SK-N-MC (cell line): Measurements from ENCODE around the gene RAP2B.

Experiments
- DNase-seq: peaks from one replicate; pipeline ENCODE4 v3.0.0-alpha.2; 2011; ENCODE audit warnings: low read depth, low spot score
- H3K27ac ChIP-seq: fragments of 200-600 bp; sonication (generic); 2 replicates; pipeline ENCODE4 v1.5.1; 2016; ENCODE audit warnings: mixed run types
- H3K36me3 ChIP-seq: fragments of 200-600 bp; sonication (generic); 2 replicates; pipeline ENCODE4 v1.6.1; 2017; ENCODE audit warnings: antibody characterized with exemption, low read length, mixed read lengths; ENCODE audit not compliant: insufficient read depth
- H3K4me3 ChIP-seq: fragments of 200-600 bp; sonication (generic); 2 replicates; pipeline ENCODE4 v1.5.1; 2016
- H3K9ac ChIP-seq: fragments of 200-600 bp; sonication (generic); 2 replicates; pipeline ENCODE4 v1.8.0; 2017; ENCODE audit warnings: mixed run types, mixed read lengths; ENCODE audit not compliant: insufficient read length
- H3K9me3 ChIP-seq: fragments of 200-600 bp; sonication (generic); 2 replicates; pipeline ENCODE4 v1.6.1; 2017; ENCODE audit warnings: low read depth, mild to moderate bottlenecking, antibody characterized with exemption, low read length, moderate library complexity, mixed read lengths
- EZH2 ChIP-seq: fragments of 200-600 bp; sonication (generic); IDR thresholded peaks from one replicate; pipeline ENCODE4 v1.6.1; 2017; ENCODE audit warnings: antibody characterized with exemption
- FOXP2 ChIP-seq: optimal IDR thresholded peaks from 2 replicates; pipeline ENCODE3; 2011; ENCODE audit warnings: mild to moderate bottlenecking, moderate library complexity; ENCODE audit not compliant: insufficient read depth; ENCODE audit errors: extremely low read length, control extremely low read depth
- POLR2AphosphoS5 ChIP-seq: IDR thresholded peaks from 2 replicates; pipeline ENCODE4 v1.6.1; 2012; ENCODE audit warnings: mild to moderate bottlenecking, low read depth, low read length, borderline replicate concordance

The RAP2B gene

GRCh38 chr3:153163756-153164550 is 1.9 kb downstream of the RAP2B start:
- TF ChIP-seq POLR2AphosphoS5 (no peak), EZH2 (no peak), FOXP2 (no peak)
- Histone ChIP-seq H3K4me3 (peak overlapping the region; percentile 89), H3K27ac (no peak overlapping the region), H3K9me3 (no peaks in the 10 kb centered on the region), H3K36me3 (no peaks in the 10 kb centered on the region), H3K9ac (peak overlapping the region; percentile 81)
- DNase-seq, result no peak

- no peaks in the 10 kb centered on the region for H3K9me3 ChIP-seq
- TF ChIP-seq EZH2, result no peak
- H3K4me3 ChIP-seq, result no peak overlapping the region
- DNase-seq, result no peak
- no peak overlapping the region for H3K9ac ChIP-seq
- H3K27ac ChIP-seq, result no peak overlapping the region
- no peaks in the 10 kb centered on the region for H3K36me3 ChIP-seq
These were observed 3.2 kb downstream of the RAP2B start for GRCh38 chr3:153165261-153165681.

- TF ChIP-seq FOXP2 (no peak), EZH2 (no peak), POLR2AphosphoS5 (no peak)
- no peak for DNase-seq
- no peak overlapping the region for H3K27ac ChIP-seq
- no peaks in the 10 kb centered on the region for H3K9me3 ChIP-seq
- no peak overlapping the region for H3K9ac ChIP-seq
- H3K4me3 ChIP-seq, result no peak overlapping the region
- H3K36me3 ChIP-seq, result no peaks in the 10 kb centered on the region
These were observed 4.2 kb downstream of the RAP2B start for GRCh38 chr3:153166206-153166605.

GRCh38 chr3:153166796-153167195 is 4.8 kb downstream of the RAP2B start:
- Histone ChIP-seq H3K36me3 (no peaks in the 10 kb centered on the region), H3K9ac (no peak overlapping the region), H3K4me3 (no peak overlapping the region), H3K27ac (no peak overlapping the region), H3K9me3 (no peaks in the 10 kb centered on the region)
- DNase-seq, result no peak
- TF ChIP-seq FOXP2, result no peak
- no peak for TF ChIP-seq EZH2
- no peak for TF ChIP-seq POLR2AphosphoS5

- no peak overlapping the region for H3K27ac ChIP-seq
- no peak for TF ChIP-seq EZH2
- TF ChIP-seq FOXP2, result no peak
- no peak for TF ChIP-seq POLR2AphosphoS5
- H3K36me3 ChIP-seq, result no peaks in the 10 kb centered on the region
- no peak for DNase-seq
- H3K9ac ChIP-seq, result no peak overlapping the region
- H3K9me3 ChIP-seq, result no peaks in the 10 kb centered on the region
- H3K4me3 ChIP-seq, result no peak overlapping the region
These were observed 7.9 kb downstream of the RAP2B start for GRCh38 chr3:153169793-153170383.

DNA sequence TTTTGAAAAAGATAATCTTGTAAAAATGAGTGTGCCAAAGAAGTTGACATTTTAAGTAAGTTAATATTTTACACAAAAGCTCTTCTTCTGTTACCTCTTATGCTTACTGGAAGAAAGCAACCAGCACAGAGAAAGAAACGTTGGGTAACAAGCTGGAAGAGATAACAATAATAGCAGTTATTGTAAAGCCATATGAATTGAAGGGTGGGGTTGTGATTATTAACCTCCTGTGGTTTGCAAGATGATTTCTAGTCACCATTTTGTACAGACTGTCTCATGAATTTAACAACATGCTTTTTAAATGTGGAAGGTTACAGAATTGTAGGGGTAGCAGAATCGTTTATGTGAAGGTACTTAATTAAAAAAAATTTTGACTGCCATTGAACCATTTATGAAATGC is 9.2 kb downstream of the RAP2B start:
- Histone ChIP-seq H3K4me3 (no peak overlapping the region), H3K27ac (no peak overlapping the region), H3K9ac (no peak overlapping the region), H3K36me3 (no peaks in the 10 kb centered on the region; the same call in 1 of the 2 replicates), H3K9me3 (peaks cover 3% of the 10 kb centered on the region; the same call in 1 of the 2 replicates)
- DNase-seq, result no peak
- TF ChIP-seq EZH2 (no peak), POLR2AphosphoS5 (no peak), FOXP2 (no peak)

- no peak overlapping the region for H3K4me3 ChIP-seq
- no peak overlapping the region for H3K27ac ChIP-seq
- H3K36me3 ChIP-seq, result no peaks in the 10 kb centered on the region; the same call in 1 of the 2 replicates
- TF ChIP-seq FOXP2 (no peak), EZH2 (no peak), POLR2AphosphoS5 (no peak)
- peaks cover 8% of the 10 kb centered on the region; the same call in 1 of the 2 replicates for H3K9me3 ChIP-seq
- no peak overlapping the region for H3K9ac ChIP-seq
- no peak for DNase-seq
These were observed 9.9 kb downstream of the RAP2B start for GRCh38 chr3:153171918-153172317.

GRCh38 chr3:153172796-153173757 is 11.1 kb downstream of the RAP2B start:
- Histone ChIP-seq H3K36me3 (no peaks in the 10 kb centered on the region; the same call in 1 of the 2 replicates), H3K9me3 (peaks cover 8% of the 10 kb centered on the region; the same call in 1 of the 2 replicates), H3K4me3 (no peak overlapping the region), H3K27ac (no peak overlapping the region), H3K9ac (no peak overlapping the region)
- TF ChIP-seq EZH2 (no peak), POLR2AphosphoS5 (no peak), FOXP2 (no peak)
- DNase-seq, result no peak
